SKM-1 treated with dmso at 0.1 percent for 144 hours (cell line): ENCODE measurements around the gene KCNIP3.
A peak's percentile ranks its signal among the peaks of the same experiment; 100 is the strongest.
"Not testable (repeated sequence)": the region's sequence is repeated elsewhere in the genome, so short reads cannot be mapped to it uniquely, and the experiment has no call there.

Experiments used
- DNase-seq: peaks from one replicate; lab custom pipeline; 2025; ENCODE audit not compliant: unreplicated experiment; lab: John Stamatoyannopoulos, UW

The KCNIP3 gene

DNA sequence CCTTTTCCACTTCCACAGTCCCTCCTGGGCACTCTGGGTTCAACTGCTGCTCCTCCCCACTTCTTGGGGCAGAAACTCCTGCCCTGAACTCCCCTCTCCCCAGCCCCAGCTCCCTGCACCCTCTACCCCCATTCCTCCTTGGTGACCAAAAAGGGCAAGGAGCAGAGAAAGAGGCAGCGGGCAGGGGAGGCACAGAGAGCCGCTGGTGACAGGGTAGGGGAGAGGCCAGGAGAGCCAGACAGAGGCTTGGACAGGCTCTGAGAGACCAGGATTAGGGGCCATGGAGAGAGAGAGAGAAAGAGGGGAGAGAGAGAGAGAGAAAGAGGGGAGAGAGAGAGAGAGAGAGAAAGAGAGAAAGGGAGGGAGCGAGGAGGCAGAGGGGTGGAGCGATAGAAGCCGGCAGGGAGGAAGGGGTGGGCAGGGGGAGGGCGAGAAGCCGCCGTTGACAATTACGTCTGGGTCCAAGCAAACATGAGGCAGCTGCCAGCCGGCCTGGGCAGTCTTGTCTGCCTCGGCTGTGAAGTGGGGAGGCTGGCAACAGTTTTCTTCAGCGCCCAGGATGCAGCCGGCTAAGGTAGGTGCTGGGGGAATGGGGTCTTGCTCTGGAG is at the start of gene KCNIP3:
KCNIP3 (plus strand) TSS at position 468 of the 608 bp plus-strand sequence; CDS start at position 560, 92 bp downstream.
- DNase-seq, result no peak

- no peak for DNase-seq
Observed at GRCh38 chr2:95258271-95258670, 38.9 kb upstream of the KCNIP3 start.

DNA sequence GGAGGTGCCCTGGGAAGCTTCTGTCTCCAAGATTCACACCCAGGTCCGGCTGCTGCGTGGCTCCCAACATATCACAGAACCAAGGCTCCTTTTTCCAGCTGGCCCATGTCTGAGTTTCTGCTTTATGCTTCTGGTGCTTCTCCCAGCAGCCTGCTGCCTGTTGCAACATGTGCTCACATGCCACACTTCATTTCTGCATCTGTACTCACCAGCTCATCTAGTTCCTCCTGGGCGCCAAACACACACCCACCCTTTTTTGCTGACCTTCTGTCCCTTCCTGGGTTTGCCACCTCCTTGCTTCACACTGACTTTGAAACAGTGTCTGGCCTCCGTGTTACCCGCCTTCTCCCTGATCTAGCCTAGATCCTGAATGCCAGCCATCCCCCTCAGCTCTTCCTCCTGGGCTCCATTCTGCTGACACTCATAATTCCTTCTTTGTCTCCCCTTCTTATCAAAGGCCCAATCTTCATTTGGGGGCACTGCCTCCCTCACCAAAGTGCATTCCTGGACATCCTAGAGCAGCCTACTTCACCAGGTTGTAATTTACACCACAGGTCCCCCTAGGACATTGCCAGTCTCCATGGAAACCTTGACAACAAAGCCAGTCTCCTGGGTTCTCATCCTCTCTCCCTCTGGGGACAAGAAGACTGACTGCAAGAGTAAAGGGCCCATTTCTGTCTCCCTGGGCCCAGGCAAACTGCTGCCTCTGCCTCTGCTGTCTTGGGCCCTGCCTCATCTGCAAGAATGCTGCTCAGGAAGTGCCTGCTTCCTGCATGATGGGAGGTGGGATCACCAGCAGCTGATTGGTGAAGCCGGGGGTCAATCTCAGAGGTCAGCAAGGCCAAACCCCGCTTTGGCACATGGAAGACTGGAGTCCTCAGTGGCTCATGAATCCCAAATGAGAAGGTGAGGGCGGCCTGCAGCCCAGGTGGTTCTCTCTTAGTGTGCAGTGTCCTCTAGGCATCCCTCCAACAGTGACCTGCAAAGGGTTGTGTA is 36.8 kb upstream of the KCNIP3 start:
- peak; percentile 94 for DNase-seq

GRCh38 chr2:95261602-95262001 is 35.5 kb upstream of the KCNIP3 start:
- DNase-seq, result peak; percentile 79

DNA sequence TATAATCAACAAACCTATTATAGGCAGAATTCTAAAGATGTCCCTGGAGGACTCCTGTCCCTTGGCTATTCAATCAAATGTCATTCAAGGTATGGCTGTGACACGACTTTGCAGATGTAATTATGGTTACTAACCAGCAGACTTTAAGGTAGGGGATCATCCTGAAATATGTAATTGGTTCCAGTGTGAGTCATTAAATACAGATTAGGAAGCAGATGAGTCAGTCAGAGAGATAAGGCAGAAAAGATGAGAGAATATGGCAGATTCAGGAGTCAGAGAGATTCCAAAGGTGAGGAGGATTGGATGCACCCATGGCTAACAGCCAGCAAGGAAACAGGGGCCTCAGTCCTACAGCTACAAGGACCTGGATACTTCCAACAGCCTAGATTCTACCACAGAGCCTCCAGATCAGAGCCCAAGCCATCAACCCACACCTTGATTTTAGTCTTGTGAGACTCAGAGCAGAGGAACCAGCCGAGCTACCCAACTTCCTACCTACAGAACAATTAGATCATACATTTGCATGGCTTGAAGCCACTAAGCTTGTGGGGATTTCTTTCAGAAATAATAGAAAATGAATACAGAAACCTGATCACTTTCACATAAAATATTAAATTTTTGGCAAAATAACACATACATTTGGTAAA is 34.1 kb upstream of the KCNIP3 start:
- no peak for DNase-seq

DNA sequence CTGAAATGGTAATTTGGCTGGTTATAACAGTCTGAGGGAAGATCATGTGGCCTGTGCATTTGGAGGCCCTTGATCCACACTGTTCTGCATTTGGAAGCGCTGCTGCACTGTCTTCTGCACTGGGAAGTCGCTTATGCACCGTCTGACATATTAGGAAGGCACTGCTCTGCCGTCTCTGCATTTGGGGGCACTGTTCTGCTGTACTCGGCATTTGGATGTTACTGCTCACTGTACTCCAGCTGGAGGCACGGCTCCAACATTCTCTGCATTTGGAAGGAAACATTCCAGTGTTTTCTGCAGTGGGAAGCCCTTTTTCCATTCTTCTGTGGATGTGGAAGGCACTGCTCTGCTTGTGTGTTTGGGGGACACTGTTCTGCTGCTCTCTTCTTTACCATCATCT is 32.5 kb upstream of the KCNIP3 start:
- DNase-seq, result no peak

DNA sequence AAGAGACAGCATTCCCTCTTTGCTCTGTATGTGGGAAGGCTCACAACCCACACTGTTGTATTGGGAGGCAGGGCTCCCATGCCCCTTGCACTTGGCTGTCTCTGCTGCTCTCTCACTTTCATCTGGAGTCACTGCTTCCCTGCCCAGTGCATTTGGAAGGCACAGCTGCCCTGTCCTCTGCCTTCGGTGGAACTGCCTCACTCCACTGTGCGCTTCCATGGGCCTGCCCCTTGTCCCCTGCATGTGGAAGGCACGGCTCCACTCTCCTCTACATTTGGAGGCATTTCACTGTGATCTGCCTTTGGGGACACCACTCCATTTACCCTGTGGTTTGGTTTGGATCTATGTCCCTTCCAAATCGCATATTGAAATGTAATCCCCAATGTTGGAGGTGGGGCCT is 32.0 kb upstream of the KCNIP3 start:
- no peak for DNase-seq

DNA sequence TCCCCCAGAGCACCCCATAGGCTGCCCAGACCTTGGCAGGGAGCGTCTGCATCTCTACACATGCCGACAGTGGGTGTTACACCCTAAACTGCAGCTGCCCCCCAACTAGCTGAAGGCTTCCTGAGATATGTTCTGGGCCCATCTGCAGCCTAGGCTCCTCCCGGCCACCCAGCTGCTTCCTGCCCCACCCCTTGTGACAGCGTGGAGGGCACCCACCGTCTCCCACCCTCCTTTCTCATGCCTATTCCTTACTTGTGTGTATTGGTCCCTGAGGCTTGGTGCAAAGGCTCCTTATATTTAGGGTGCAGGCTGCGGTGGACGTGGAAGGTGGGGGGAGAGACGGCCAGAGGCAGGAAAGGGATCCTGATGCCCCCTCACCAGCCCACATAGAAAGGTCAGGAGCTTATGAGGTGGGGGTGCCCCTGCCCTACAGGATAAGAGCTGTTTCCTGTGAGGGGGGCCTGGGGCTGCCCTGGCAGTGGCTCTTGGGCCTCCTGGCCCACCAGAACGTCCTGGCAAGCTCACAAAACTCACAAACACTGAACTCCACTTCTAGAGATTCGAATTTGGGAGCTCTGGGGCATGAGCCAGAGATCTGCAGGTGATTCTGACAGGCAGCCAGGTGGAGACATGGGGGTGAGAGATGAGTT is 30.2 kb upstream of the KCNIP3 start:
- DNase-seq, result no peak

- no peak for DNase-seq
Observed at GRCh38 chr2:95267458-95268210, 29.5 kb upstream of the KCNIP3 start.

- no peak for DNase-seq
Observed at GRCh38 chr2:95268211-95269035, 28.7 kb upstream of the KCNIP3 start.

GRCh38 chr2:95269036-95269680 is 28.0 kb upstream of the KCNIP3 start:
- no peak for DNase-seq

DNA sequence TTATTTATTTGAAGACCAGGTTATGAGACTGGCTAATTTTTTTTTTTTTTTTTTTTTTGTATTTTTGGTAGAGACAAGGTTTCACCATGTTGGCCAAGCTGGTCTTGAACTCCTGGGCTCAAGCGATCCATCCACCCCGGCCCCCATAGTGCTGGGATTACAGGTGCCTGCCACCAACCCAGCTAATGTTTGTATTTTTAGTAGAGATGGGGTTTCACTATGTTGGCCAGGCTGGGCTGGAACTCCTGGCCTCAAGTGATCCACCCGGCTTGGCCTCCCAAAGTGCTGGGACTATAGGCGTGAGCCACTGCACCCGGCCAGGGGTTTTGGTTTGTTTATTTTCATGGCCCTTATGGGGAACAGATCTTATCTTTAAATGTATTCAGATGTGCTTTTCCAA is 27.4 kb upstream of the KCNIP3 start:
- not testable (repeated sequence) for DNase-seq

- DNase-seq, result no peak
Observed at GRCh38 chr2:95270541-95271081, 26.5 kb upstream of the KCNIP3 start.

DNA sequence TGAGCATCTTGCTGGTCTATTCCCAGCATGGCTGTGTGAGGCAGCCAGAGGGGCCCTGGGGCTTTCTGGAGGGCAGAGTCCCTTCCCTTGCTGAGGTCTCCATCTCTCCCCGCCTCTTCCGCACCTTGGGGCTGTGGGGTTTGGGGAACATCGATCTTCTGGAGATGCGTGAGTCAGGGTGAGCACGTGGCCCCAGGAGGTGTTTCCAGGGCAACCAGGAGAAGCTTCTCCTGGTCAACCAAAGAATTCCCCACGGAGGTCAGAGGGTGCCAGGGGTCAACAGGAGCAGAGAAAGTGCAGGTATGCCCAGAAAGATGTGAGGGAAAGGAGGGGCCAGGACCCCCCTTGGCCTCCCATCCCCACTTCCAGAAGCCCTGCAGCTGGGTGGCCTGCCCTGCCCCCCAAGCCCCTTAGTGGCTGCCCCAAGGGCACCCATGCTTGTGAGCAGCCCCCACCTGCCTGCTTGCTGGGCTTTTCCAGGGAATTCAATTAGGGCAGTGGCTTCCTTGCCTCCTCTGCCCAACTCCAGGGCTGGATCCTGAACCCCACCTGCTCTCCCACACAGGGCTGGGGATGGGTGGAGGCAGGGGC is 25.7 kb upstream of the KCNIP3 start:
- no peak for DNase-seq

DNA sequence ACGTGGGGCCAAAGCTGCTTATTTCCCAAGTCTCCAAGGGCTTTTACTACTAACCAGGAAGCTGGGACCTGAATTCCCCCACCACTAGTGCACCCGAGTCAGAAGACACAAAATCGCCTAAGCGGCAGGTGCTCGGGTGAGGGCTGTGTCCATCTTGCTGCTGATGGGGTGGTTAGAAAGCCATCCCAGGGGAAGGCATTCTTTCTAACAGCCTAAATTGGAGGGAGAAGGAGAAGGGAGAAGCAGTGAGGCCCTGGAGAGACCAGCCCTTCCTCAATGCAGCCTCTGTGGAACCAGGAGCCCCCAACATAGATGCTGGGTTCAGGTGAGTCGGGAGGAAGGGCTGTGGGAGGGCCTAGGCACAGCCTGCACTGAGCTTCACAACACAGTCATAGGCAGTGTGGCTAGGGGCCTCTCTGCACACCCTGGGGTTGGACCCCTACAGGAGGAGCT is 24.8 kb upstream of the KCNIP3 start:
- no peak for DNase-seq

DNA sequence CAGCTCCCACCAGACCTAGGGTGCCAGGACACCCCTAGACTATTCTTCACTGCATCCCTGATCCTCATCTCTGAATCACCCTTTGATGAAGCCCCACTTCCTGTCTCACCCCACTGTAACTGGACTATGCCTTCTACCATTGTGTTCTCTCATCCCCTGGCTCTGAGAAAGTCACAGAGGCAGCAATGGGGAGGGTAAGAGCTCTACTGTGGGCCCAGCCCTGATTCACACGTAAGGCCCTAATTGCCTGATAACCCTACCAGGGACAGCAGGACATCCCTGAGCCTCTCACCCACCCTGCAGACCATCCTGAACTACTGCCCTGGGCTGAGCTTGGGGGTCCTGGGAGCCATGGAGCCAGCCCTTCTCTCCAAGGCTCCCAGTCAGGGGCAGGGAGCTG is 24.4 kb upstream of the KCNIP3 start:
- DNase-seq, result no peak

- peak; percentile 50 for DNase-seq
Observed at GRCh38 chr2:95273566-95274290, 23.4 kb upstream of the KCNIP3 start.
